Osteoblast (primary cell): ENCODE data around the gene MICAL3. TPM values are rescaled to one million over a fixed set of nuclear protein-coding genes. Genes with fewer than 3 reads are reported as not detected.
A peak's percentile ranks its signal among the peaks of the same experiment; 100 is the strongest.

ENCODE experiments used
- DNase-seq: peaks from one replicate; pipeline ENCODE4 v3.0.0; 2011; ENCODE audit warnings: low spot score, mixed read lengths; ENCODE audit not compliant: insufficient read length; ENCODE audit errors: missing footprints
- H2AFZ ChIP-seq: 2 replicates; pipeline ENCODE4 v1.6.0; 2011; ENCODE audit warnings: mild to moderate bottlenecking, low read length
- H3K27ac ChIP-seq: 2 replicates; pipeline ENCODE4 v1.5.1; 2011; ENCODE audit warnings: mild to moderate bottlenecking, low read depth, low read length, moderate library complexity
- H3K27me3 ChIP-seq: 2 replicates; pipeline ENCODE4 v1.6.0; 2012; ENCODE audit warnings: mild to moderate bottlenecking, control low read depth, inconsistent platforms, low read length, moderate library complexity; ENCODE audit not compliant: insufficient read depth
- H3K36me3 ChIP-seq: 2 replicates; pipeline ENCODE4 v1.5.1; 2011; ENCODE audit warnings: mild to moderate bottlenecking, low read length, control low read depth, moderate library complexity; ENCODE audit not compliant: insufficient read depth
- H3K4me1 ChIP-seq: 2 replicates; pipeline ENCODE4 v1.5.1; 2011; ENCODE audit warnings: mild to moderate bottlenecking, low read length, control low read depth, moderate library complexity; ENCODE audit not compliant: insufficient read depth
- H3K4me2 ChIP-seq: 2 replicates; pipeline ENCODE4 v1.6.0; 2011; ENCODE audit warnings: mild to moderate bottlenecking, low read length; ENCODE audit not compliant: insufficient read depth
- H3K4me3 ChIP-seq: fragments of 200-600 bp; sonication (generic); 3 replicates; pipeline ENCODE4 v1.5.1; 2012; ENCODE audit warnings: mild to moderate bottlenecking, low read length, inconsistent platforms; ENCODE audit not compliant: insufficient read depth
- H3K79me2 ChIP-seq: 2 replicates; pipeline ENCODE4 v1.6.0; 2012; ENCODE audit warnings: mild to moderate bottlenecking, low read length, control low read depth, inconsistent platforms; ENCODE audit not compliant: insufficient read depth
- H3K9me3 ChIP-seq: 2 replicates; pipeline ENCODE4 v1.5.1; 2011; ENCODE audit warnings: low read depth, low read length, control low read depth
- H4K20me1 ChIP-seq: 2 replicates; pipeline ENCODE4 v1.6.0; 2012; ENCODE audit warnings: mild to moderate bottlenecking, low read length, control low read depth; ENCODE audit not compliant: insufficient read depth
- total RNA-seq: library from RNA; depleted of rRNA; stranded (reverse); fragments of >200 nt; gene quantifications from 2 replicates; pipeline ENCODE4 v1.2.3, GENCODE V29; 2012
- TF ChIP-seq, protein P1 (sequence below): IDR thresholded peaks from 2 replicates; pipeline ENCODE4 v1.5.1; 2011; ENCODE audit warnings: mild to moderate bottlenecking, low read depth, low read length, moderate library complexity; ENCODE audit errors: extremely low read depth

The MICAL3 gene
- total RNA-seq, 1 donor = 35.1 TPM

DNA sequence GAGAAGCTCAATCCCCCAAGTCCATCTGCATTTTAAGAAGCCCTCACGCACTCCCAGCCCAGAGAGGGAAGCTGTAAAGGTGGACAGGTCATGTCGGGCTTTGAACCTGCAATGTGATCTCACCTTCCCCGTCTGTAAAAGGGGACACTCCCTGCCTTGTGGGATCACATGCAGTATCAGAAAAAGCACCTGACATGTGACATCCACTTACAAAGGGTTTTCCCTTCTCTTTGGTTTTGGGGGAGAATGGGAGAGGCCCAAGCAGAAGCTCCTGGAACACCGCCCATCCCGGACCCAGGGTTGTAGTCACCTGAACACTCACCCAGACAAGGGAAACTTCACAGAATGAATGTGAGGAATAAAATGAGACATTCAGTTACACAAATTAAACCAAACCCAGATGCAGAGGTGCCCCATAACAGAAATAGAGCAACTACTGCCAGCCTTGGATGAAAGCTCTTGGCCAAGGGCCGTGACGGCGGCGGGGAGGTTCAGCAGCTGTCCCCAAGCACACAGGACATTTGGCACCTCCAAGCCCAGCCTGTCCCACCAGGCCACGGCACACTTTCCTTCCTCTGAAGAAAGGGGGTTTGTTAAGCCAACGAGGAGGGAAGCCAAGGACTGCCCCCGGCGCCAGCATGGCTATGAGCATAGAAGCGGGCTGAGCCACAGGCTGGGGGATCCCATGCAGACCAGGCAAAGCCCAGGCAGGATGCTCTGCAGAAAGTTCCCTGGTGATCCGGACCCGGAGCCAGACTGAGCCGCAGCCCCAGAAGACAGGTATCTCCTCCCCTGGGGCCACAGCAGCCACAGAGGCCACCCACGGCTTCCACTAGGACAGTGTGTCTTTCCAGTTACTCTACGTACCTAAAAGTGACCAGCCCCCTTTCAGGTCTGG is 253.9 kb downstream of the MICAL3 start:
- TF ChIP-seq, protein P1, sequence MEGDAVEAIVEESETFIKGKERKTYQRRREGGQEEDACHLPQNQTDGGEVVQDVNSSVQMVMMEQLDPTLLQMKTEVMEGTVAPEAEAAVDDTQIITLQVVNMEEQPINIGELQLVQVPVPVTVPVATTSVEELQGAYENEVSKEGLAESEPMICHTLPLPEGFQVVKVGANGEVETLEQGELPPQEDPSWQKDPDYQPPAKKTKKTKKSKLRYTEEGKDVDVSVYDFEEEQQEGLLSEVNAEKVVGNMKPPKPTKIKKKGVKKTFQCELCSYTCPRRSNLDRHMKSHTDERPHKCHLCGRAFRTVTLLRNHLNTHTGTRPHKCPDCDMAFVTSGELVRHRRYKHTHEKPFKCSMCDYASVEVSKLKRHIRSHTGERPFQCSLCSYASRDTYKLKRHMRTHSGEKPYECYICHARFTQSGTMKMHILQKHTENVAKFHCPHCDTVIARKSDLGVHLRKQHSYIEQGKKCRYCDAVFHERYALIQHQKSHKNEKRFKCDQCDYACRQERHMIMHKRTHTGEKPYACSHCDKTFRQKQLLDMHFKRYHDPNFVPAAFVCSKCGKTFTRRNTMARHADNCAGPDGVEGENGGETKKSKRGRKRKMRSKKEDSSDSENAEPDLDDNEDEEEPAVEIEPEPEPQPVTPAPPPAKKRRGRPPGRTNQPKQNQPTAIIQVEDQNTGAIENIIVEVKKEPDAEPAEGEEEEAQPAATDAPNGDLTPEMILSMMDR = no peak
- peaks cover 19% of the 10 kb centered on the region for H3K79me2 ChIP-seq
- H3K27ac ChIP-seq = no peak overlapping the region
- peaks cover 18% of the 10 kb centered on the region for H3K4me1 ChIP-seq
- DNase-seq = peak; percentile 68
- peaks cover 2% of the 10 kb centered on the region for H3K27me3 ChIP-seq
- no peak overlapping the region for H3K4me3 ChIP-seq
- peaks cover 27% of the 10 kb centered on the region for H4K20me1 ChIP-seq
- H3K4me2 ChIP-seq = no peak overlapping the region
- H3K9me3 ChIP-seq = no peaks in the 10 kb centered on the region
- H3K36me3 ChIP-seq = no peaks in the 10 kb centered on the region
- no peak overlapping the region for H2AFZ ChIP-seq

DNA sequence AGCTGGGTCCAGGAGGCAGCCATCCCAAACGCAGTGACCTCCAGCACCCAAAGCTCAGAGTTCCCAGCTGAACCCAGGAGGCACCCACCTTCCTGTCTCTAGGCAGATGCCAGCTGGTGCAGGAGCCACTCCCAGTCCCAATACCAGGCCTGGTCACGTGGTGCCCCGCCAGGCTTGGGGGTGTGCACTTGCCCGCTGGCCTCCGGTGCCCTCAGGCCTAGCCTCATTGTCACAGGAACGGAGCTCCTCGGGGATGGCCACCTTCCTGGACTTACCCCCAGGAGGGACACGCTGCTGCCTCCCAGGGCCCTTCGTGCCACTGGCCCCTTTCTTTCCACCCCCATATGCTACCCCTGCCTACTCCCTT is 254.7 kb downstream of the MICAL3 start:
- no peaks in the 10 kb centered on the region for H3K36me3 ChIP-seq
- H3K27ac ChIP-seq = no peak overlapping the region
- no peaks in the 10 kb centered on the region for H3K9me3 ChIP-seq
- peaks cover 18% of the 10 kb centered on the region for H3K4me1 ChIP-seq
- TF ChIP-seq, protein P1 = no peak
- H2AFZ ChIP-seq = no peak overlapping the region
- no peaks in the 10 kb centered on the region for H3K27me3 ChIP-seq
- peak; percentile 73 for DNase-seq
- H3K79me2 ChIP-seq = peaks cover 25% of the 10 kb centered on the region
- H3K4me3 ChIP-seq = no peak overlapping the region
- peaks cover 27% of the 10 kb centered on the region for H4K20me1 ChIP-seq
- no peak overlapping the region for H3K4me2 ChIP-seq

DNA sequence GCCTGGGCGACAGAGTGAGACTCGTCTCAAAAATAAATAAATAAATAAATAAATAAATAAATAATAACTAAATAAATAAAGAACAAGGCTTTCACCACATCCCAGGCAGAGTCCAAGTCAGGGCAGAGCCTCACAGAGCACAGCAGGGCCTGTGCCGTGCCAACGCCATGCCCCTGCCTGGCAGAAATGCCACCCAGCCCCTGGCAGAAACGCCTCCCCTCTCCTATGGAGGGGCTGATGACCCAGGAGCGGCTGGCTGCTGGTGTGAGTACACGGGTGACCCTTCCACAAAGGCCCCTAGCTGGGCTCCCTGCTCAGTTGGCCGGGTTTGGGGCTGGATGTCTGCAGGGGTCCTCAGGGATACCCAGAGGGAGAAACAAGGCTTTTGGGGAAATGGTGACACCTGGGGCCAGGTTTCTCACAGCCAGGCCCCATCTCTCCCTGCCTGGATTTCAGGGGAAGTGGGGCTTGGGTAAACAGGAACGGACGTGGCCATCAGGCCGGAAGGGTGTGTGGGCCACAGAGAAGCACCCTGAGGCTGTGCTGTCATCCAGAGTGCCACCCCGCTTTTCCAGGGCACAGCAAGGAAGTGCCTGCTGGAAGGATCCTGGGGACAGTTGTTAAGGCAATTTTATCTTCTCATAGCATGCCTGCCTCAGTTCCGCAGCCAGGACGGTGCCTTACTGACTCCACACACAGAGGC is 255.2 kb downstream of the MICAL3 start:
- Histone ChIP-seq H3K27ac (no peak overlapping the region), H3K4me3 (no peak overlapping the region), H3K79me2 (peaks cover 29% of the 10 kb centered on the region), H3K4me2 (no peak overlapping the region), H4K20me1 (peaks cover 27% of the 10 kb centered on the region), H3K4me1 (peaks cover 18% of the 10 kb centered on the region), H3K36me3 (no peaks in the 10 kb centered on the region), H3K27me3 (no peaks in the 10 kb centered on the region), H3K9me3 (no peaks in the 10 kb centered on the region), H2AFZ (no peak overlapping the region)
- DNase-seq = peak; percentile 45
- TF ChIP-seq, protein P1 = no peak
